ENCODE data around the gene KLHL40.

The KLHL40 gene

DNA sequence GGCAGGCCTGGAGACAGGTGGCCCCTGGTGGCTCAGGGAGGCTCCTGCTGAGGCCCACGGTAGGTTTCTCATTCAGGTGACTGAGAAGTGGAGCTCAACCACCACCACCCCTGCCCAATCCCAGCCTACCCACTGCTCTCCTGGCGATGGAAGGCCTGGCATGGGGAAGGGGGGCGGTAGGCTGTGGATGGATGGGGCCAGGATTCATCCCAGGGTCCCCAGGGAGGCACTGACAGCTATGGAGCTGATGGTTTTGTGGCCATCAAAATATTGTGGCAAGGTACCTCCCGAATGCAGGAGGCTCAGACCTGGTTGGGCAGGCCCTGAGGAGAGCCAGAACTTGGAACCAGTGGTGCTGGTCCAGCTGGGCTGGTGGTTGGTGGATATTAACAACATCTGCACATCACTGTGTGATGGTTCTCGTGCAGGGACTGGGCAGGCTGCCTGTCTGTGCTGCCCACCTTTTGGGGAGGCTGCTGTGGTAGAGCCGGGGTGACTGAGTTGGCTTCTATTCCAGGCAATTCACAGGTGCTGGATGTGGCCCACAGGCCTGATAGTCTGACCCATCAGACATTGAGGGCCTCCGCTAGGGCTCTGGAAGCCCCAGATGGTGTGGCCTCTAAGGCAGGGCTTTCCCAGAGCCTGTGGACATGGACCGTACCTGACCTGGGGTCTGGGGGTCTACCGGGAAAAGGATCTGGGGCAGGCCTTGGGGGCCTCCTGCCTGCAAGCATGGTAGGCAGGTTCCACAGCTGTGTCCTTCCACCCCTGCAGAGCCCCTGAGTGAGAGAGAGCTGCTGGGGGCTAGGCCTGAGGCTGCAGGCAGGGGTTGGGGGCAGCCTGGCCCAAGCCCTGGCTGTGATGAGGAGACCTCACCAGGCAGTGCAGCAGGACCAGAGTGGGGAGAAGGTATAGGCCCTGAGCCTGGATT lies 28.4 kb upstream of the KLHL40 start:
- no peak for DNase-seq (ENCODE audit: low read depth, low spot score)

DNA sequence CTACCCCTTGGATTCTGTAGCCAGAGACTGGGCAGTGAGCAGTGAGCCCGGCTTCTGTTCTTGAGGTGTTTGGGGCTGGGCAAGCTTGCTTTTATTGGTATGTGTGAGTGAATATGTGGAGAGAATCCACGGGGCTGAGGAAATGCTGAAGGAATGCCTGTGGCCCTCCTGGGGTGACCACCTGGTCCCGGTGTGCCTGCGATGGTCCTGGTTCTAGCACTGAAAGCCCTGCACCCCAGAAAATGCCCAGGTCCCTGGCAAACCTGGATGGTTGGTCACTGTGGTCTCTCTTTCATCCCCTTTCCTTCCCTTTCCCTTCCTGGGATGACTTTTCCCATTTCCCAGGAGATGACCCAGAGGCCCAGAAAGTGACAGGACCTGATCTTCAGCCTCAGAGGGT lies 27.7 kb upstream of the KLHL40 start:
- no peak for DNase-seq (ENCODE audit: low read depth, low spot score)

DNA sequence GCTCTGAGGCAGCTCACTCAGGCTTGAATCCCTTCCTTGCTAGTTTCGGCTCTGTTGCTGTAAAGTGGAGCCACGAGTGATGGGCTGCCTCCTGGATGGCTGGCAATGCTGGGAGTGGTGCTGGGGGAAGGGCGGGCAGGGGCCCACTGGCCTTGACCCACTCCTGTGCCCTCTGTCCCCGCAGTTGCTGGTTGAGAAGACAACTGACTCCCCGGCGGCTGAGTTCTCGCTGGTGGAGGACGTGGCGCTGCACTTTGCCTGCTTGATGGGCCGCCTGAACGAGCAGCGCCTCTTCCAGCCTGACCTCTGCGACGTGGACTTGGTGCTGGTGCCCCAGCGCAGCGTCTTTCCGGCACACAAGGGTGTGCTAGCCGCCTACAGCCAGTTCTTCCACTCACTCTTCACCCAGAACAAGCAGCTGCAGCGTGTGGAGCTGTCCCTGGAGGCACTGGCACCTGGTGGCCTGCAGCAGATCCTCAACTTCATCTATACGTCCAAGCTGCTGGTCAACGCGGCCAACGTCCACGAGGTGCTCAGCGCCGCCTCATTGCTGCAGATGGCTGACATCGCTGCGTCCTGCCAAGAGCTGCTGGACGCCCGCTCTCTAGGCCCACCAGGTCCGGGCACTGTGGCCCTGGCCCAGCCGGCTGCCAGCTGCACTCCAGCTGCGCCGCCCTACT lies 27.1 kb upstream of the KLHL40 start:
- no peak for DNase-seq (ENCODE audit: low read depth, low spot score)

DNA sequence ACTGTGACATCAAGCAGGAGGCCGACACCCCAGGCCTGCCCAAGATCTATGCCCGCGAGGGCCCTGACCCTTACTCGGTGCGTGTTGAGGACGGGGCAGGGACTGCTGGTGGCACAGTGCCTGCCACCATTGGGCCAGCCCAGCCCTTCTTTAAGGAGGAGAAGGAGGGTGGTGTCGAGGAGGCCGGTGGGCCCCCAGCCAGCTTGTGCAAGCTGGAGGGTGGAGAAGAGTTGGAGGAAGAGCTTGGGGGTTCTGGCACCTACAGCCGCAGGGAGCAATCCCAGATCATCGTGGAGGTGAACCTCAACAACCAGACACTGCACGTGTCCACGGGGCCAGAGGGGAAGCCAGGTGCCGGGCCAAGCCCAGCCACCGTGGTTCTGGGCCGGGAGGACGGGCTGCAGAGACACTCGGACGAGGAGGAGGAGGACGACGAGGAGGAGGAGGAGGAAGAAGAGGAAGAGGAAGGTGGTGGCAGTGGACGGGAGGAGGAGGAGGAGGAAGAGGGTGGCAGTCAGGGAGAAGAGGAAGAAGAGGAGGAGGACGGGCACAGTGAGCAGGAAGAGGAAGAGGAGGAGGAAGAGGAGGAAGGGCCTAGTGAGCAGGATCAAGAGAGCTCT lies 26.5 kb upstream of the KLHL40 start:
- DNase-seq (ENCODE audit: low read depth, low spot score): no peak

DNA sequence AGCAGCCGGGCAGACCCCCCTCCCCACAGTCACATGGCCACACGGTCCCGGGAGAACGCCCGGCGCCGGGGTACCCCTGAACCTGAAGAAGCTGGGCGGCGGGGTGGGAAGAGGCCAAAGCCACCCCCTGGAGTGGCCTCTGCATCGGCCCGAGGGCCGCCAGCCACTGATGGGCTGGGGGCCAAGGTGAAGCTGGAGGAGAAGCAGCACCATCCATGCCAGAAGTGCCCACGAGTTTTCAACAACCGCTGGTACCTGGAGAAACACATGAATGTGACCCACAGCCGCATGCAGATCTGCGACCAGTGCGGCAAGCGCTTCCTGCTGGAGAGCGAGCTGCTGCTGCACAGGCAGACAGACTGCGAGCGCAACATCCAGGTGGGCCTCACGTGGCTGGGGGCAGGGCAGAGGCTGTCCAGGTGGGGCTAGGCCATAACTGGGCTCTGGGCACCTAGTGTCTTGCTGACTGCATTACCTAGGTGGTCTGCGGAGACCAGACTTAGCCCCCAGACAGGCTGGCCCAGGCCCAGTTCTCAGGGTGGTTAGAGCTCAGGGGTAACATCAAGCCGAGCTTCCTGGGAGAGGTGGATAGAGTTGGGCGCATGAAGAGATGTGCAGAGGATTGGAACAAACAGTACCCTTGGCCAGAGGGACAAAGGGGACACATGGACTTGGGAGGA lies 25.7 kb upstream of the KLHL40 start:
- DNase-seq (ENCODE audit: low read depth, low spot score): no peak

DNA sequence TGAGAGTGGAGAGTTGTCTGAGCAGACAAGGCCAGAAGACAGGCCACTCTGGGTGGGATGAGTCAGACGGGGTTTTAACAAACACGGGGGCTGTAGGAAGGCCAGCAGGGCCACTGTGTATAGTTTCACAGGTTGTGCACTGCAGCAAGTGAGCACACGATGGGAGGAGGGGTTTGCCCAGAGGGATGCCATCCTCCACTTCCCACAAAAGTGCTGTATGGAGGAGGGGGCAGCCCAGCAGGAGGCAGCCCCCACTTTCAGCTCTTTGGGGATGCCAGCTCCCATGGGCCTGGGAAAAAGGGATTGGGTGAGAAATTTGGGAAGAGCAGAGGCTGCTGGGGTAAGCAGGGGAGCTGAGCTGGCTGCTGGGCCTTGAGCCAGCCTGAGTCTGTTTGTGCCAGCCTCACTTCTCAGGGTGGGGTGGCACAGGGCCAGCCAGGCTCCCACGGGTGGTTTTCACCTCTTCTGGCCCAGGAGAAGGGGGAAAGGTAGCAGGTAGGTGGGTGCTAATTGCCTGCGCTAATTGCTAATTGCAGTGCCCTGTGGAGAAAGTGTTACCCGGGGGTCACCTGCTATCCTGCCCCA lies 25.1 kb upstream of the KLHL40 start:
- no peak for DNase-seq (ENCODE audit: low read depth, low spot score)

DNA sequence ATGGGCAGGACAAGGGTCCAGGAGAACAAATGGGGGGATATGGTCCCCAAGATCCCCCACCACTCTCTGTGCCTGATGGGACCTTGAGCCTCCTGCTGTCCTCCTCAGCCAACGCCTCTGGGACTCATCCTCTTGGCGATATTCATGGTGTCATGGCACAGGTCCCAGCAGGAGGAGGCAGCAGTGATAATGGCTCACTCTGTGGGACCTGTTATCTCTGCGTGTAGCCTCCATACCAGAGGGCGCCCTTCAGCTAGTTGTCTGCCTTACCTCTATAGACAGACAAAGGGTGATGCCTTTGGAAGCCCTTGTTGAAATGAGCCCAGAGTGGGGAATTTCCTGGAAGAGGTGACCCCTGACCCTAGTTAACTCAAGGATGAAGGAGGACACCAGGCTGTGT lies 24.4 kb upstream of the KLHL40 start:
- no peak for DNase-seq (ENCODE audit: low read depth, low spot score)

DNA sequence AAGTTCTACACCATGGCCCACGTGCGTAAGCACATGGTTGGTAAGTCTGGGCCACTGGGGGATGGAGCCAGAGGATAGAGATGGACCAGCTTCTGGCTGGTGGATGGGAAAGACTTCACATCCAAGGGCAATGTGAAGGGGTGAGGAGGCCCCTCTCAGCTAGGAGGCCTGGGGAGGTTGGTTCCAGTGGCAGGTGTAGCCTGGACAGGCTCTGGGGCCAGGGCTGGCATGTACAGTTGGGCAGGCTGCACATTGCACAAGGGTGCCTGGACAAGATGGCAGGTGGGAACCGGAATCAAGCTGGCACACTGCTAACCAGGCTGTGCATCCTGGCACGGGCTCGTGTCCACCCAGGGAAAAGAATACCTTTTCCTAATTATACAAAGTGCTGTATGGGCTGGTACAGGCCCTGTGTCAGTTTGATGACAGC lies 23.7 kb upstream of the KLHL40 start:
- no peak for DNase-seq (ENCODE audit: low read depth, low spot score)

DNA sequence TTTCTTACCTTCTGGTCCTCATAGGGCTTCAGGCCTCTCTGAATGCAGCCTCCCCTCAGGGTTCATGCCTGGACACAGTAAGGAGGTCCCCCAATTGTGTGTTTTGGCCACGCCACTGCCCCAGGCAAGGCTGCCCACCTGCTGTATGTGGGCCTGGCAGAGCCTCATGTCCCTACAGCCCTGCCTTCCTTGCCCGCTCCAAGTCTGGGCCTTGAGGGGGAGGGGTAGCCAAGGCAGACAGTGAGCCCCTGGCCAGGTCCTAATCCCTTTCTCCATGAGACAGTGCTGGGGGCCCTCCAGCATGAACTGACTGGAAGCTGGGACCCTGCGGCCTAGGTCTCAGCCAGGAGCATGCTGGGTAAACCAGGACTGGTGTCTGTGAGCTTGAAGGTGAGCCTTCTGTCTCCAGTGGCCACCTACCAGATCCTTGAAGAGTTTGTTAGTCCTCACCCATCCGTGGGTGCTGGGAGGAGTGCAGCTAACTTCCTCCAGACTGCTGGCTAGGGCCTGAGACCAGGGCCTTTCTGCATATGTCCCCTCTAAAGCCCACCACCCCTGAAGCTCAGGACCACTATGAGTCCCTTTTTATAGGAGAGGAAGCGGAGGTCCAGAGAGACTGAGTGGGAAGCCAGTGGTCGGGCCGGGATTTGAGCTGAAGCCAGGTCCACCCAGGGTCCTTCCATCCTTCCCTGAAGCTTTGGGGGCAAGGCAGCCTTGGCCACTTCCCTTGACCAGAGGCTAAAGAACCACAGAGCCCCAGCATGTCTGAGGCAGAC lies 23.1 kb upstream of the KLHL40 start:
- DNase-seq (ENCODE audit: low read depth, low spot score): no peak

DNA sequence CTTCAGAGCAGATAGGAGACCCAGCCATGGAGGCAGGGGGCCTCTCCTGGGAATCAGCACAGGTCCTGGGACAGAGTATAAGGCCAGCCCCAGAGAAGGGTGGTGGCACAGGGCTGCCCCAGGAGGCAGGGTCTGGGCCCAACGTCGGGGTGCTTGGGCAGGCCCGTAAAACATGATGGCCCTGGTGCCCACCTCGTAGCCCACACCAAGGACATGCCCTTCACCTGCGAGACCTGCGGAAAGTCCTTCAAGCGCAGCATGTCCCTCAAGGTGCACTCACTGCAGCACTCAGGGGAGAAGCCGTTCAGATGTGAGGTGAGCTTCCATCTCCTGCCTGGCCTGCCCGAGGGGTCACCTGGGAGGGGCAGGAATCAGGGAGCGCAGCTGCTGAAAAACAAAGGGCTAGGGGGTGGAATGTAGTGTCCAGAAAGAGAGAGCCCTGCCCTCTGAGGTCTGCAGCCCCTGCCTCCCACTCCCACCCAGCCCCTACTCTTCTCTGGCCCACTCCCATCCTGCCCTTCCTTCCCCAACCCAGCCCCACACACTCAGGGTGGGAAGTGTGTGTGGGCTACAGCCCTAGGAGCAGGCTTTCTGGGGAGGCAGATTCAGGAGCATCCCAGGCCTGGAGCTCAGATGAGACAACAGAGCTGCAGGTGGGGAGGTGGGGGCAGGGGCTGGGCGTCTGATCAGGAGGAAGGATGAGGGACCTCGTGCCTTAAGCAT lies 22.4 kb upstream of the KLHL40 start:
- no peak for DNase-seq (ENCODE audit: low read depth, low spot score)

DNA sequence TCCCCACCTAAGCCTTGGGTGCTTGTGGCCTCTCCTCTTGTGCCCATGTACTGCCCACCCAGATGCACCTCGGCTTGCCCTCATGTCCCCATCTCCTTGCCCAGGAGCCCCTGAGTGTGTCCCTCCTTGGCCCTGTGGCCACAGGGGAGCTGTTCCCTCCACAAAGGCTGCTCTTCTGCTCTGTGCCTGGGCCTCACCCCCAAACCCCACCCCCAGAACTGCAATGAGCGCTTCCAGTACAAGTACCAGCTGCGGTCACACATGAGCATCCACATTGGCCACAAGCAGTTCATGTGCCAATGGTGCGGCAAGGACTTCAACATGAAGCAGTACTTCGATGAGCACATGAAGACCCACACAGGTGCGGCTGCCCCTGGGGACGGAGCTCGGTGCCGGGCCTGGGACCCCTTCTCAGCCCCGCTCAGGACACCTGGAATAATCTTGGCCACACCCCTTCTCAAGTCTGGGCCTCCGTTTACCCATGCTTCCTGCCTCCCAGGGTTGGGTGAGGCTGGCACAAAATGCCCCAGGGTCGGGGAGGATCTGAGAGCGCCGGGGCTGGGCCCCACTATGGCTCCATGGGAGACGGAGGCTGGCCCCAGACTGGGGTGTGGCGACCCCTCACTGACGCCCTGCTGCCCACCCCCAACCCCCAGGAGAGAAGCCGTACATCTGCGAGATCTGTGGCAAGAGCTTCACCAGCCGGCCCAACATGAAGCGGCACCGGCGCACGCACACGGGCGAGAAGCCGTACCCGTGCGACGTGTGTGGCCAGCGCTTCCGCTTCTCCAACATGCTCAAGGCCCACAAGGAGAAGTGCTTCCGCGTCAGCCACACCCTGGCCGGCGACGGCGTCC lies 21.5 kb upstream of the KLHL40 start:
- no peak for DNase-seq (ENCODE audit: low read depth, low spot score)

DNA sequence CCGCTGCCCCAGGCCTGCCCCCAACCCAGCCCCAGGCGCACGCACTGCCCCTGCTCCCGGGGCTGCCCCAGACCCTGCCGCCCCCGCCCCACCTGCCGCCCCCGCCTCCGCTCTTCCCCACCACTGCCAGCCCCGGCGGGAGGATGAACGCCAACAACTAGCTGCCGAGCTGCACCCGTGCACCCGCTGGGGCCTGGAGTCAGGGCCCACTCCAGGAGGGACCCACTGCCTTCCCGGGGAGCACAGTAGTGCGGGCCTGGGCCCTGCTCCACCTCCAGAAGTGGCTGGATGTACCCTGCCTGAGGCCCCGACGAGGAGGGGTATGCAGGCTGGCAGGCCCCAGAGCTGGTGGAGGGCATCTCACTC lies 20.9 kb upstream of the KLHL40 start:
- DNase-seq (ENCODE audit: low read depth, low spot score): no peak

DNA sequence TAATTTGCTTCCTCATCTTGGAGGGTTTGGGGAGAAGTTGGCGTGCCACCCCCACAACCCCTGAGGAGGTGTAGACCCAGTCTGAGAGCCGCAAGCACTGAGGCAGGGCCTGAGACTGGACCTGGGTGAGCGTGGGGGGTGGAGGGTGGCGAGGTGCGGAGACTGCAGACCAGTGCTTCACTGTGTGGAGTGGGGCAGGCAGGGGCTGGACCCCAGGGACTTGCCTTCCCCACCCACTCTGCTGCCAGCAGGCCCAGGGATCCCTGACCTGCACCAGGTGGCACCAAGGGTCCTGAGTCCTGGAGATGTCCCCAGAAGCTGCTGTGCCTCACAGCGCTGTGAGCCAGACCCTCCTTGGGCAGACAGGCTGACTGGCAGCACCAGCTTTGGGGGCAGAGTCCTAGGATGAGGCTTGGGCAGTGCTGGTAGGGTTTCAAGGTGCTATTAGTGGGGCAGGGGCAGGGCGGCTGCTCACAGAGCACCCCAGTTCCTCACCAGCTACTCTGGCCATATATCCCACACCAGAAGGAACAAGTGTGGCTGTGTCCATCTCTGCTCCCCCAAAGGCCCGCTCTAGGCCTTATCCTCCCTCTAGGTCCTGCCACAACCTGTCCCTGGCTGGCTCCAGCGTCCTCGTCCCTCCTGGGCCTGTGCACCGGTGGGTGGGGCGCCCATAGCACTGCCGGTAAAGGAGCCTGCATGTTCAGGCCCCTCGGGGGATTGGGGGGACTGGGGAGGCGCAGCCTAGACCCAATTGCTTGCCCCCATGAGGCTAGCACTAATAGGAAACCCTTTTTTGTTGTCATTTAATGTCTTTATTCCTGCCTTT lies 20.1 kb upstream of the KLHL40 start:
- DNase-seq (ENCODE audit: low read depth, low spot score): no peak

DNA sequence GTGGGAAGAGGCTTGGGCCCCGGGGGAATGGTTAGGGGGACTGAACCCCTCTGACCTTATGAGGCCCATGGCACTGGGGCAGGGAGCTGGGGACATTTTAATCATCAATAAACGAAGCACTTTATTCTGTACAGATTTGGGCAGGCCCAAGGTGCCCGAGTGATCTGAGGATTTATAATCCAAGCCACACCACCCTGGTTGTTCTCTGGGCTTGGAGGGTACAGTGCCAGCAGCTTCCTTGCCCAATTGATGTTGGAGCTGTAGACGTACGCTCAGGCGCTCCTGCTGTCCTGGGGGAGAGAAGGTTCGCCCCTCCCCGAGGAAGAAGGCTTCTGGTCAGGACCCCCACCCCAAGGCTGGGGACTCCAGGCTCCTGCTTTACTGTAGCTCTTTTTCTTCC lies 19.3 kb upstream of the KLHL40 start:
- DNase-seq (ENCODE audit: low read depth, low spot score): no peak

DNA sequence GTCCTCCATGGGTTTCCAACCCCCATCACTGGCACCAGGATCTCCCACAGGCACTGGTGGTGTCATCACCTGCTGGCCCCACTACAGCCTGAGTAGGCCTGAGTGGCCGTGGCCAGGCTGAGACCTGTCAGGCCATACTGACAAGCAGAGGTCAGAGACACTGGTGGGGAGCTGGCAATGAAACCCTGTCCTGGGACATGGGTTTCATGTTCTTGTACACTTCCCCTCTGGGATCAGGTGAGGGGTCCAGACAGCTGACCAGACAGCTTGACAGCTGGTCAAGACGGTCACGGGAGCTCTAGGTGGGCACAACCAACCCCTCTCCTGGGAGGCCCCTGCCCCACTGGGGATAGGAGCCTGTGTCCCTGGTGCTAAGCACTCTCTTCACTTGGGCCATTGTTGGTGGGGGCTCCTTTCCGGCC lies 18.7 kb upstream of the KLHL40 start:
- DNase-seq (ENCODE audit: low read depth, low spot score): no peak

DNA sequence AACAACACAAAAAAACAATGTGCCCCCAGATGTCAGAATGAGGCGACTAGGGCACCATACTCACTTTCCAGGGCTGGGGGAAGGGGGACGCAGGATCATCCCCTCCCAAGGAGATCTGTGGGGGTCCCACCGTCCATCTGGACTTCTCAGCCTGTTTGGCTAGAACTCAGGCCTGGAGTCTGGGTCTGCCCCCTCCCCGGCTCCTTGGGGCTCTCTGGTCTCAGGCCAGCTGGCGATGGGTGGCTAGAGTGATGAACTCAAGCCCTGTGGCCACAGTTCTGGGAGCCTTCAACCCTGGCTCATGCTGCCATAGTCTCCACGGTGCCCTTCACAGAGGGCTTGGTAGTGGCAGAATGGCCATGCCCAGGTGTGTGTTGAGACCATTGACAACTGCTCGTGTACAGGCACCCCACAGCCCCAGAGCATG lies 18.2 kb upstream of the KLHL40 start:
- no peak for DNase-seq (ENCODE audit: low read depth, low spot score)

DNA sequence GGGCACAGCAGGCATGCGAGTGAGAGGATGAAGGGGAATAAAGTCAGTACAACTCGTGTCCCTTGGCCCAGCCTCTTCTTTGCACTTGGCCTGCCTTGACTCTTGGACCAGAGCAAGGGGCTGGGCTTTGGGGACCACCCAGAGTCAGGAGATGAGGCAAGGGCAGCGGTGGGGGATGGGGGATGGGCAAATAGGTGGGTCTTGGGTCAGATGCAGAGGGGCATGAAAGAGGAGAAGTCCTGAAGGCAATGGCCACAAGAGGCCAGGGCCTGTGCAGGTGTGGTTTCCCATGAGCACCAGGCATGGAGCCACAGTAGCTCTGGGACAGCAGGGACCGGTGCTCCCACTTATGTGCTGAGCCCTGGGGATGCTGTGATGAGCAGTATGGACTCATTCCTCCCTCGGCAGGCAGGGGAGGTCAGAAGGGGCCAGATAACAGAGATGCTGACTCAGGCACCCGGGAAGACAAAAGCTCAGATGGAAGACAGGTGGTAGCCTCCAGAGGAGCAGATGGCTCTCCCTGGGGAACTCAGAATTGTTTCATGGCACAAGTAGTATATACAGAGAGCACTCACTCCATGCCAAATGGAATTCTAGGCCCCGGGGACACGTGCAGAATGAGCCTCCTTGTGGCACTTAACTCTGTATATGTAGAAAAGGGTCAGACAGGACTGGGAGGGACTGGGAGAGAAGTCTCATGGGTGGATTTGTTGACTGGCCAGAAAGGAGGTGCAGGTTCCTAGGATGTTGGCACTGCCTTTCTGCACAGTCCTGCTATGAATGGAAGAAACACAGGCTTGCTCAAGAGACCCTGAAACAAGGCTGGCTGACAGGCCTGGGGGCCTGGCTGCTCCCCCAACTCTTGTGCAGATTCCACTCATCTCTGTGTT lies 17.6 kb upstream of the KLHL40 start:
- DNase-seq (ENCODE audit: low read depth, low spot score): no peak
